OCI-LY1 (cell line): ENCODE data around the gene TUBA3D.
"Not testable (repeated sequence)": the region's sequence is repeated elsewhere in the genome, so short reads cannot be mapped to it uniquely, and the experiment has no call there.

Source experiments
- H2AFZ ChIP-seq: fragments of 200-600 bp; sonication (generic), shearing (Covaris generic); 2 replicates; pipeline ENCODE4 v1.6.0; 2014; ENCODE audit warnings: antibody characterized with exemption, mild to moderate bottlenecking, low read length
- H3F3A ChIP-seq: fragments of 200-600 bp; sonication (generic), shearing (Covaris generic); 2 replicates; pipeline ENCODE4 v1.6.0; 2014; ENCODE audit warnings: mild to moderate bottlenecking, antibody characterized with exemption, low read length, moderate library complexity; ENCODE audit not compliant: insufficient read depth
- H3K27ac ChIP-seq: fragments of 200-600 bp; sonication (generic); 2 replicates; pipeline ENCODE4 v1.5.1; 2014; ENCODE audit warnings: low read length, mixed run types, mild to moderate bottlenecking, low read depth; ENCODE audit not compliant: poor library complexity, severe bottlenecking
- H3K27me3 ChIP-seq: fragments of 200-600 bp; sonication (generic); 2 replicates; pipeline ENCODE4 v1.6.0; 2014; ENCODE audit warnings: antibody characterized with exemption, mild to moderate bottlenecking, low read length, moderate library complexity; ENCODE audit not compliant: insufficient read depth
- H3K36me3 ChIP-seq: fragments of 200-600 bp; sonication (generic); 2 replicates; pipeline ENCODE4 v1.6.1; 2014; ENCODE audit warnings: mild to moderate bottlenecking, antibody characterized with exemption, low read length, moderate library complexity, mixed read lengths; ENCODE audit not compliant: insufficient read depth
- H3K4me1 ChIP-seq: fragments of 200-600 bp; sonication (generic); 2 replicates; pipeline ENCODE4 v1.5.1; 2014; ENCODE audit warnings: mild to moderate bottlenecking, low read length, moderate library complexity; ENCODE audit not compliant: insufficient read depth, severe bottlenecking
- H3K4me2 ChIP-seq: fragments of 200-600 bp; sonication (generic), shearing (Covaris generic); 2 replicates; pipeline ENCODE4 v1.6.1; 2014; ENCODE audit warnings: low read length
- H3K4me3 ChIP-seq: fragments of 200-600 bp; sonication (generic); 2 replicates; pipeline ENCODE4 v1.5.1; 2014; ENCODE audit warnings: low read length, low read depth, mild to moderate bottlenecking, mixed read lengths; ENCODE audit not compliant: poor library complexity, severe bottlenecking
- H3K79me2 ChIP-seq: fragments of 200-600 bp; shearing (Covaris generic); 2 replicates; pipeline ENCODE4 v1.6.1; 2016; ENCODE audit warnings: mixed run types, low read length, mixed read lengths; ENCODE audit not compliant: insufficient read depth
- H3K9ac ChIP-seq: fragments of 200-600 bp; sonication (generic), shearing (Covaris generic); 2 replicates; pipeline ENCODE4 v1.6.1; 2014; ENCODE audit warnings: mild to moderate bottlenecking, low read length, mixed read lengths
- H3K9me2 ChIP-seq: fragments of 200-600 bp; sonication (generic), shearing (Covaris generic); 2 replicates; pipeline ENCODE4 v1.6.1; 2014; ENCODE audit warnings: low read depth, mild to moderate bottlenecking, low read length, mixed read lengths
- H3K9me3 ChIP-seq: fragments of 200-600 bp; shearing (Covaris generic); 2 replicates; pipeline ENCODE4 v1.6.1; 2014; ENCODE audit warnings: low read length, mixed read lengths
- H4K20me1 ChIP-seq: fragments of 200-600 bp; sonication (generic), shearing (Covaris generic); 2 replicates; pipeline ENCODE4 v1.6.0; 2016; ENCODE audit warnings: mild to moderate bottlenecking, low read length; ENCODE audit not compliant: insufficient read depth
- EZH2 ChIP-seq: fragments of 200-600 bp; sonication (generic), shearing (Covaris generic); IDR thresholded peaks from 2 replicates; pipeline ENCODE4 v1.8.0; 2017; ENCODE audit warnings: borderline replicate concordance, mixed run types, mild to moderate bottlenecking, antibody characterized with exemption, low read length, moderate library complexity, mixed read lengths
- TF ChIP-seq, protein P1 (sequence below): fragments of 200-600 bp; sonication (generic), shearing (Covaris generic); IDR thresholded peaks from 2 replicates; pipeline ENCODE4 v1.5.1; 2017; ENCODE audit warnings: mild to moderate bottlenecking, antibody characterized with exemption, low read length, moderate library complexity, mixed read lengths

Gene TUBA3D

DNA sequence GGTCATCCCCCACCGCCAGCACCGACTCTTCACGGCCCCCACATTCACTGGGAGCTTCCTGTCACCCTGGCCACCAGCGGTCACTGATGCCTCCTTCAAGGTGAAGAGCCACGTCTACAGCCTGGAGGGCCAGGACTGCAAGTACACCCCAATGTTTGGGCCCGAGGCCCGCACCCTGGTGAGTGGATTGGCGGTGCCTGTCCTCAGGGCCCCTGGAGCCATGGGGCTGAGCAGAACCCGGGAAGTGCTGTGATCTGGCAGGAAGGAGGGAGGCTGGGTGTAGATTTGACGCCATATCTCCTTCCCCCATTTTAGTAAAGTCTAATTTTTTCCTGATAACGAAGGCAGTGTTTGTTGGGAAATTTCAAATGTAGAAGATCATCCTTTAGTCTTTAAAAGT lies 42.6 kb downstream of the TUBA3D start:
- H2AFZ ChIP-seq, H3K4me1 ChIP-seq, H3F3A ChIP-seq, H3K27me3 ChIP-seq, H4K20me1 ChIP-seq, H3K79me2 ChIP-seq, H3K4me3 ChIP-seq, H3K27ac ChIP-seq, H3K9me2 ChIP-seq, H3K9ac ChIP-seq, H3K4me2 ChIP-seq, H3K9me3 ChIP-seq: not testable (repeated sequence)
- H3K36me3 ChIP-seq: peaks cover 47% of the 10 kb centered on the region

DNA sequence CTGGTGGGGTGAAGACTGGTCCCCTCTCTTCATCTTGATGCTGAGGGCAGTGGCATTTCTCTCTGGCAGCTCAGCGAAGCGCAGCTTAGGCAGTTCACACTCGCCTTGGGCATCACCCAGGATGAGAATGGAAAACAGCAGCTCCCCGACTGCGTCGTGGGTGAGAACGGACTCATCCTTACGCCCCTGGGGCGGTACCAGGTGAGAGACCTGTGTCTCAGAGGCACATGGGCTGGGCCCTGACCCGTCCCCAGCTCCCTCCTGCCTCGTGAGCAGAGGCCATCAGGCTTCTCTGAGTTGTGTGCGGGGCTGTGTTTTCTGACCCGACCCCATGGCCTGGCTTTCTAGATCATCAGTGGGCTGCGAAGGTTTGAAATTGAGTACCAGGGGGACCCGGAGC lies 43.5 kb downstream of the TUBA3D start:
- Histone ChIP-seq H3K9me3 (no peaks in the 10 kb centered on the region), H3K36me3 (peaks cover 38% of the 10 kb centered on the region)
- TF ChIP-seq, protein P1, sequence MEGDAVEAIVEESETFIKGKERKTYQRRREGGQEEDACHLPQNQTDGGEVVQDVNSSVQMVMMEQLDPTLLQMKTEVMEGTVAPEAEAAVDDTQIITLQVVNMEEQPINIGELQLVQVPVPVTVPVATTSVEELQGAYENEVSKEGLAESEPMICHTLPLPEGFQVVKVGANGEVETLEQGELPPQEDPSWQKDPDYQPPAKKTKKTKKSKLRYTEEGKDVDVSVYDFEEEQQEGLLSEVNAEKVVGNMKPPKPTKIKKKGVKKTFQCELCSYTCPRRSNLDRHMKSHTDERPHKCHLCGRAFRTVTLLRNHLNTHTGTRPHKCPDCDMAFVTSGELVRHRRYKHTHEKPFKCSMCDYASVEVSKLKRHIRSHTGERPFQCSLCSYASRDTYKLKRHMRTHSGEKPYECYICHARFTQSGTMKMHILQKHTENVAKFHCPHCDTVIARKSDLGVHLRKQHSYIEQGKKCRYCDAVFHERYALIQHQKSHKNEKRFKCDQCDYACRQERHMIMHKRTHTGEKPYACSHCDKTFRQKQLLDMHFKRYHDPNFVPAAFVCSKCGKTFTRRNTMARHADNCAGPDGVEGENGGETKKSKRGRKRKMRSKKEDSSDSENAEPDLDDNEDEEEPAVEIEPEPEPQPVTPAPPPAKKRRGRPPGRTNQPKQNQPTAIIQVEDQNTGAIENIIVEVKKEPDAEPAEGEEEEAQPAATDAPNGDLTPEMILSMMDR: no peak
- TF ChIP-seq EZH2: no peak

DNA sequence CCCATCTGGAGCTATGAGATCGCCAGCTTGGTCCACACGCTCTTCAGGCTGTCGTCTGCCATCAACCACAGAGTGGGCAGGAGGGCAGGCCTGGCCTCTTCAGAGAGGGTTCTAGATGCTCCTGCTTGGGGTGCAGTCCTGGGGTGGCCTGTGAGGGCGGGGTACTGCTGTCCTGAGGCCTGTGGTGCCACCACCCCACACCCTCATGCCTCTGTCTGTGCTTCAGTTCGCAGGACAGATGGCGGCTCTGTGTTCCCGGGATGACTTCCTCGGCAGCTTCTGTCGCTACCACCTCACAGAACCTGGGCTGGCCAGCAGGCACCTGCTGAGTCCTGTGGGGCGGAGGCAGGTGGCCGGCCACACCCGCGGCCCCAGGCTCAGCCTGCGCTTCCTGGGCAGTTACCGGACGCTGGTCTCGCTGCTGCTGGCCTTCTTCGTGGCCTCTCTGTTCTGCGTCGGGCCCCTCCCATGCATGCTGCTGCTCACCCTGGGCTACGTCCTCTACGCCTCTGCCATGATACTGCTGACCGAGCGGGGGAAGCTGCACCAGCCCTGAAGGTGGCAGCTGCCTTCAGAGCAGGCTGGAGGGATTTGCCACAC lies 44.1 kb downstream of the TUBA3D start:
- H3K27ac ChIP-seq, H3K4me1 ChIP-seq: not testable (repeated sequence)

More for the DNA sequence above, 43.5 kb downstream of the TUBA3D start:
- Histone ChIP-seq H3K9me2 (no peaks in the 10 kb centered on the region), H3K4me2 (no peak overlapping the region), H3K4me1 (peaks cover under 1% of the 10 kb centered on the region), H3K9ac (no peak overlapping the region), H3K79me2 (no peaks in the 10 kb centered on the region), H3K27ac (no peak overlapping the region), H3F3A (no peaks in the 10 kb centered on the region), H2AFZ (no peak overlapping the region), H3K27me3 (no peaks in the 10 kb centered on the region), H4K20me1 (no peaks in the 10 kb centered on the region), H3K4me3 (no peak overlapping the region)

DNA sequence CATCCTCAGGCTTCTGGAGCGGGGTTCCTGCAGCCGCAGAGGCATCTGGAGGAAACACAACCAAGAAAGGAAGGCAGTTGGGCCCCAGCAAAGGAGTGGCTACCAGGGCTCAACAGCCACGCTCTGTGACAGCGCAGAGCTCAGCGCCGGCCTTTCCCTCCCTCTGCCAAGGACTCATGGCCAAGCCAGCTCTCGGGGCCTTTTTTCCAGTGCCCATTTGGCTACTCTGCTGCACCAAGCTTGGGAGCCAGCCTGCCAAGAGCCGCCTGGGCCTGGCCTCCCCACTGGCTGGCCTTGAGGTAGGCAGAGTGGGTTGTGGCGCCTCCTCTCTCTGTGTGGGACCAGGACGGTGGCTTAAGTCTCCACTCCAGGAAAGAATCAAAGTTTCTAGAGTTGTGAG lies 44.6 kb downstream of the TUBA3D start:
- Histone ChIP-seq H3K4me1 (no peaks in the 10 kb centered on the region), H3K79me2 (no peaks in the 10 kb centered on the region), H3K4me3 (no peak overlapping the region), H3K4me2 (no peak overlapping the region), H3K9me2 (no peaks in the 10 kb centered on the region), H3F3A (no peaks in the 10 kb centered on the region), H3K36me3 (peaks cover 36% of the 10 kb centered on the region), H3K9ac (no peak overlapping the region), H3K9me3 (no peaks in the 10 kb centered on the region), H3K27ac (no peak overlapping the region), H4K20me1 (no peaks in the 10 kb centered on the region), H3K27me3 (no peaks in the 10 kb centered on the region), H2AFZ (no peak overlapping the region)
- TF ChIP-seq, protein P1: no peak
- no peak for TF ChIP-seq EZH2

More for the DNA sequence above, 44.1 kb downstream of the TUBA3D start:
- H3K4me2 ChIP-seq, H3K4me3 ChIP-seq, H2AFZ ChIP-seq, H3F3A ChIP-seq, H4K20me1 ChIP-seq, H3K9me2 ChIP-seq, H3K9ac ChIP-seq, H3K79me2 ChIP-seq, H3K9me3 ChIP-seq, H3K27me3 ChIP-seq: not testable (repeated sequence)
- H3K36me3 ChIP-seq: peaks cover 36% of the 10 kb centered on the region

DNA sequence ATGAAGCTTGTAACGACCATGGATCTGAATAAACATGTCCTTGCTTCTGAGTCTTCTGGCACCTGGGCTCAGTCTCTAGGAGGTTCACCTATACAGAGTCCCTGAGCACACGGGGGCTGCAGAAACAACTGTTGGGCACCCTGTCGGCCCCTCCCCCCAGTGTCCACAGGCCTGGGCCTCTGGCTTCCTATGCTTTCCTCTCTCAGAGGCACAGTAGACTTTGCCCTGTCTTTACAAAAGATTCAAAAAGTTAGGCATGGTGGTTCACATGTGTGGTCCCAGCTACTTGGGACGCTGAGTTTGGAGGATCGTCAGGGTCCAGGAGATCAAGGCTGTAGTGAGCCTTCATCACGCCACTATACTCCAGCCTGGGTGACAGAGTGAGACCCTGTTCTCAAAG lies 45.6 kb downstream of the TUBA3D start:
- not testable (repeated sequence) for H3K27me3 ChIP-seq, H3K9me3 ChIP-seq, H3F3A ChIP-seq, H3K79me2 ChIP-seq, H3K27ac ChIP-seq, H3K9ac ChIP-seq, H2AFZ ChIP-seq, H3K4me1 ChIP-seq, H3K9me2 ChIP-seq, H3K4me2 ChIP-seq, H3K4me3 ChIP-seq, H4K20me1 ChIP-seq
- peaks cover 36% of the 10 kb centered on the region for H3K36me3 ChIP-seq
